Endothelial cell of umbilical vein (primary cell): ENCODE data around the gene UQCRHL. TPM values are rescaled to one million over a fixed set of nuclear protein-coding genes. Genes with fewer than 3 reads are reported as not detected.
A peak's percentile ranks its signal among the peaks of the same experiment; 100 is the strongest.

Experiments
- BruUV-seq: library from RNA; stranded (reverse); fragments of 400-500 nt; replicated peaks from 2 replicates; lab custom pipeline; 2021; lab: Mats Ljungman, UMichigan
- CTCF ChIA-PET: fragments of 300-600, 350-600 bp; sonication (Branson Sonifier 250); formaldehyde crosslinking; loops from one replicate; lab custom pipeline; 2021; ENCODE audit warnings: antibody characterized with exemption, inconsistent platforms; lab: Charles Lee
- POLR2A ChIA-PET: fragments of 300-600, 350-600 bp; sonication (Branson Sonifier 250); formaldehyde crosslinking; loops from one replicate; lab custom pipeline; 2021; ENCODE audit warnings: antibody characterized with exemption, inconsistent platforms; lab: Charles Lee
- DNase-seq: peaks from one replicate; pipeline ENCODE4 v3.0.0-alpha.2; 2011; ENCODE audit warnings: low read depth, low spot score
- FAIRE-seq: peaks from 2 replicates; lab custom pipeline; 2011; peaks lifted over from hg19 to GRCh38; lab: Jason Lieb, UNC
- H2AFZ ChIP-seq: 2 replicates; pipeline ENCODE4 v1.6.0; 2012; ENCODE audit warnings: low read depth, low read length, control low read depth, inconsistent platforms
- H3K27ac ChIP-seq: 2 replicates; pipeline ENCODE4 v1.5.1; 2011; ENCODE audit warnings: low read depth, mild to moderate bottlenecking, control low read depth, low read length, moderate library complexity; ENCODE audit not compliant: insufficient read depth
- H3K27me3 ChIP-seq, 2 experiments: 2 replicates each; pipeline versions ENCODE4 v1.6.0 to v1.6.1; 2011; ENCODE audit warnings: low read length in 2 of 2, mixed read lengths in 1 of 2; ENCODE audit not compliant: control insufficient read depth in 2 of 2, insufficient read depth in 2 of 2
- H3K36me3 ChIP-seq, 2 experiments: 2 replicates in 1 of 2; 3 replicates in 1 of 2; pipeline ENCODE4 v1.5.1; 2011; ENCODE audit warnings: low read length in 2 of 2, mild to moderate bottlenecking in 1 of 2, moderate library complexity in 1 of 2; ENCODE audit not compliant: control insufficient read depth in 2 of 2, insufficient read depth in 2 of 2; ENCODE audit errors: extremely low read depth in 1 of 2
- H3K4me1 ChIP-seq: 3 replicates; pipeline ENCODE4 v1.5.1; 2011; ENCODE audit warnings: mild to moderate bottlenecking, low read length; ENCODE audit not compliant: control insufficient read depth, insufficient read depth; ENCODE audit errors: extremely low read depth
- H3K4me2 ChIP-seq: 2 replicates; pipeline ENCODE4 v1.6.1; 2011; ENCODE audit warnings: low read length, control low read depth, mixed read lengths; ENCODE audit not compliant: insufficient read depth
- H3K4me3 ChIP-seq, 3 experiments: fragments of 200-600 bp in 1 of 3; sonication (generic), shearing (Covaris generic) in 1 of 3; replicated peaks in 1 of 3; 2 replicates each; pipeline ENCODE4 v1.5.1; 2011 to 2016; ENCODE audit warnings: control low read depth in 3 of 3, low read length in 3 of 3, mild to moderate bottlenecking in 2 of 3, inconsistent platforms in 1 of 3, low read depth in 1 of 3, moderate library complexity in 1 of 3; ENCODE audit not compliant: insufficient read depth in 1 of 3
- H3K79me2 ChIP-seq: 2 replicates; pipeline ENCODE4 v1.6.0; 2012; ENCODE audit warnings: low read length, inconsistent platforms; ENCODE audit not compliant: control insufficient read depth, insufficient read depth
- H3K9ac ChIP-seq: replicated peaks from 2 replicates; pipeline ENCODE3; 2011; ENCODE audit warnings: low read length, control low read depth; ENCODE audit not compliant: insufficient read depth; ENCODE audit errors: extremely low read depth
- H3K9me1 ChIP-seq: replicated peaks from 3 replicates; pipeline ENCODE4 v1.6.0; 2011; ENCODE audit warnings: mild to moderate bottlenecking, low read length; ENCODE audit not compliant: control insufficient read depth, insufficient read depth; ENCODE audit errors: extremely low read depth
- H3K9me3 ChIP-seq: replicated peaks from 2 replicates; pipeline ENCODE4 v1.5.1; 2012; ENCODE audit warnings: low read length, inconsistent platforms; ENCODE audit not compliant: control insufficient read depth, insufficient read depth
- H4K20me1 ChIP-seq: replicated peaks from 2 replicates; pipeline ENCODE3; 2011; ENCODE audit warnings: mild to moderate bottlenecking, low read length; ENCODE audit not compliant: control insufficient read depth, insufficient read depth; ENCODE audit errors: extremely low read depth
- EZH2 ChIP-seq: IDR thresholded peaks from 2 replicates; pipeline ENCODE4 v1.6.1; 2012; ENCODE audit warnings: borderline replicate concordance, low read depth, mild to moderate bottlenecking, moderate library complexity, low read length, inconsistent platforms; ENCODE audit not compliant: severe bottlenecking
- FOS ChIP-seq: IDR thresholded peaks from 2 replicates; pipeline ENCODE4 v1.6.1; 2011; ENCODE audit warnings: mild to moderate bottlenecking, low read length, moderate library complexity, borderline replicate concordance; ENCODE audit not compliant: insufficient read depth
- GATA2 ChIP-seq: IDR thresholded peaks from 2 replicates; pipeline ENCODE4 v1.7.0; 2011; ENCODE audit warnings: low read depth, mild to moderate bottlenecking, moderate library complexity, mixed read lengths, low read length; ENCODE audit not compliant: insufficient read length, insufficient read depth
- JUN ChIP-seq: IDR thresholded peaks from 2 replicates; pipeline ENCODE4 v1.6.1; 2011; ENCODE audit warnings: borderline replicate concordance, low read depth; ENCODE audit not compliant: insufficient read length, insufficient read depth
- MYC ChIP-seq: IDR thresholded peaks from one replicate; pipeline ENCODE4 v1.6.1; 2011; ENCODE audit warnings: mild to moderate bottlenecking, low read depth, low read length
- POLR2A ChIP-seq: IDR thresholded peaks from 2 replicates; pipeline ENCODE4 v1.6.1; 2012; ENCODE audit warnings: low read depth, mild to moderate bottlenecking, control low read depth, low read length
- POLR2AphosphoS5 ChIP-seq: IDR thresholded peaks from 2 replicates; pipeline ENCODE4 v1.6.1; 2012; ENCODE audit warnings: low read depth, mild to moderate bottlenecking, control low read depth, low read length, moderate library complexity; ENCODE audit not compliant: insufficient read depth
- dilution Hi-C: fragments of 300-500 bp; cut with MboI; formaldehyde crosslinking; loops from one replicate; pipeline ENCODE4 v1.15.0; 2019; ENCODE audit warnings: low sequenced_read_pairs; ENCODE audit not compliant: extremely low pct_ligation_motif_present
- intact Hi-C: fragments of 100-400 bp; cut with micrococcal nuclease; formaldehyde crosslinking; loops from one replicate; pipeline ENCODE4 v1.10.0; 2022
- polyA plus RNA-seq, 4 experiments: library from polyadenylated mRNA; depleted of rRNA in 3 of 4; stranded (reverse) in 3 of 4; unstranded in 1 of 4; fragments of >200 nt; gene quantifications; 2 replicates each; pipeline versions ENCODE4 v1.2.1 to v1.2.3, GENCODE V29; 2011 to 2012; ENCODE audit warnings: missing spikeins in 1 of 4
- total RNA-seq: library from RNA; stranded (reverse); gene quantifications from 2 replicates; pipeline ENCODE4 v1.2.3, GENCODE V29; 2021
- TF ChIP-seq, protein P1 (sequence below): IDR thresholded peaks from 2 replicates; pipeline ENCODE4 v1.6.1; 2011; ENCODE audit not compliant: insufficient read depth, insufficient read length
- TF ChIP-seq, protein P2 (sequence below), 2 donors: IDR thresholded peaks; 1 replicate in 1 of 2; 2 replicates in 1 of 2; pipeline ENCODE4 v1.5.1; 2011; ENCODE audit warnings: low read length in 2 of 2, mild to moderate bottlenecking in 2 of 2, moderate library complexity in 2 of 2, control low read depth in 1 of 2, inconsistent platforms in 1 of 2, low read depth in 1 of 2; ENCODE audit not compliant: insufficient read depth in 1 of 2; ENCODE audit errors: extremely low read depth in 1 of 2

The UQCRHL gene
- total and polyA plus RNA-seq, 2 donors (not counting 3 experiments of a cell fraction or from before 2014, with no cell fraction given) = 0.92 to 1.4 TPM

DNA sequence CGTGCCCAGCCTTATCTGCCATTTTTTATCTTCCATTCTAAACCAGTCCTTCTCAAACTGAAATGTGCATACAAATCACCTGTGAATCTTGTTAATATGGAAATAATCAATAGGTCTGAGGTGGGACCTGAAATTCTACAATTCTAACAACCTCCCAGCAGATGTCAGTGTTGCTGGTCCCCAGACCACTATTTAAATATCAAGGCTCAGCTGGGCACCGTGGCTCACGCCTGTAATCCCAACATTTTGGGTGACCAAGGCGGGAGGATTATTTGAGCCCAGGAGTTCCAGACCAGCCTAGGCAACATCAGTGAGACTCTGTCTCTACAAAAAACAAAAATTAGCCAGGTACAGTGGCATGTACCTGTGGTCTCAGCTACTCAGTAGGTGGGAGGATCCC is 4.1 kb downstream of the UQCRHL start:
- dilution Hi-C loops = no loop called here
- DNase-seq (peak; percentile 45), FAIRE-seq (peak; percentile 46)
- no peak overlapping the region for H3K4me3 ChIP-seq
- BruUV-seq = no TSS peak
- no peak overlapping the region for H3K4me2 ChIP-seq
- H3K36me3 ChIP-seq = no peaks in the 10 kb centered on the region
- CTCF ChIA-PET = interaction anchor here (0.6 to 7.1 kb wide), 16 partner anchors 9 to 250 kb away, joined by 3 to 75 read pairs (median 3); partner anchors contain the start of genes SPEN and ZBTB17
- no peaks in the 10 kb centered on the region for H4K20me1 ChIP-seq
- H3K79me2 ChIP-seq = no peaks in the 10 kb centered on the region
- H2AFZ ChIP-seq = no peak overlapping the region
- H3K27me3 ChIP-seq = no peaks in the 10 kb centered on the region
- H3K27ac ChIP-seq = no peak overlapping the region
- intact Hi-C loops = loop anchor here (1.0 kb wide), 1 partner anchor 191 kb away; no protein-coding TSS in a partner anchor
- TF ChIP-seq, protein P1, sequence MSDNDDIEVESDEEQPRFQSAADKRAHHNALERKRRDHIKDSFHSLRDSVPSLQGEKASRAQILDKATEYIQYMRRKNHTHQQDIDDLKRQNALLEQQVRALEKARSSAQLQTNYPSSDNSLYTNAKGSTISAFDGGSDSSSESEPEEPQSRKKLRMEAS = no peak
- TF ChIP-seq, protein P2, sequence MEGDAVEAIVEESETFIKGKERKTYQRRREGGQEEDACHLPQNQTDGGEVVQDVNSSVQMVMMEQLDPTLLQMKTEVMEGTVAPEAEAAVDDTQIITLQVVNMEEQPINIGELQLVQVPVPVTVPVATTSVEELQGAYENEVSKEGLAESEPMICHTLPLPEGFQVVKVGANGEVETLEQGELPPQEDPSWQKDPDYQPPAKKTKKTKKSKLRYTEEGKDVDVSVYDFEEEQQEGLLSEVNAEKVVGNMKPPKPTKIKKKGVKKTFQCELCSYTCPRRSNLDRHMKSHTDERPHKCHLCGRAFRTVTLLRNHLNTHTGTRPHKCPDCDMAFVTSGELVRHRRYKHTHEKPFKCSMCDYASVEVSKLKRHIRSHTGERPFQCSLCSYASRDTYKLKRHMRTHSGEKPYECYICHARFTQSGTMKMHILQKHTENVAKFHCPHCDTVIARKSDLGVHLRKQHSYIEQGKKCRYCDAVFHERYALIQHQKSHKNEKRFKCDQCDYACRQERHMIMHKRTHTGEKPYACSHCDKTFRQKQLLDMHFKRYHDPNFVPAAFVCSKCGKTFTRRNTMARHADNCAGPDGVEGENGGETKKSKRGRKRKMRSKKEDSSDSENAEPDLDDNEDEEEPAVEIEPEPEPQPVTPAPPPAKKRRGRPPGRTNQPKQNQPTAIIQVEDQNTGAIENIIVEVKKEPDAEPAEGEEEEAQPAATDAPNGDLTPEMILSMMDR (IDR thresholded peaks at IDR 0.05; ENCODE audit: extremely low read depth in 1 of 2, insufficient read depth in 1 of 2, low read depth in 1 of 2, low read length in 2 of 2) = peak in 1 of 2 donors; percentile 40
- H3K9me3 ChIP-seq = no peaks in the 10 kb centered on the region
- no peak overlapping the region for H3K9ac ChIP-seq
- H3K4me1 ChIP-seq = peaks cover 25% of the 10 kb centered on the region
- POLR2A ChIA-PET = no interaction called here
- no peaks in the 10 kb centered on the region for H3K9me1 ChIP-seq

DNA sequence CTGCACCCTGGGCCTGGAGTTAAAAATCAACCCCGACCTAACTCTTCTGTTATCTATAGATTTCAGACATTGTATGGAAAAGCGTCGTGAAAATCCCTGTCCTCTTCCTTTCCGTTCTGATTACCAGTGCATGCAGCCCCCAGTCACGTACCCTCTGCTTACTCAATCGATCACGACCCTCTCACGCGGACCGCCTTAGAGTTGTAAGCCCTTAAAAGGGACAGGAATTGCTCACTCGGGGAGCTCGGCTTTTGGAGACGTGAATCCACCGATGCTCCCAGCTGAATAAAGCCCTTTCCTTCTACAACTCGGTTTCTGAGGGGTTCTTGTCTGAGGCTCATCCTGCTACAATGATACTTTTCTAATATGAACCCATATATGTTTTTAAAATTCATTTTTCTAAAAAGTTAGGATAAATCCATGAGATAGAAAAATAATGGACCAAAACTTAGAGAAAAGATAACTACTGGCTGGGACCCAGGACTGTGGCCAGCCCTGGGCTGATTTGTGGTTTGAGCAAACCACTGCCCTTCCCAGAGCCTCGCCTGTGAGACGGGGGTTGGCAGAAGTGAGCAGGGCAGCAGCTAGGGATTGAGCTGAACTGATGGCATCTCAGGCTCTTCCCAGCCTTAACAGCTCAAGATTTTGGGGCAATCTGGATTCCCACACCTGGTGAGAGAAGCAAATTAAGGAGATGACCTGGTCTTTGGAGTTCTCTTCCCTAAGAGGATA is 5.0 kb downstream of the UQCRHL start:
- DNase-seq = no peak
- H3K36me3 ChIP-seq = no peaks in the 10 kb centered on the region
- H3K9me3 ChIP-seq = no peaks in the 10 kb centered on the region
- H3K79me2 ChIP-seq = no peaks in the 10 kb centered on the region
- no peak overlapping the region for H3K9ac ChIP-seq
- intact Hi-C loops (no loop called here), dilution Hi-C loops (no loop called here)
- POLR2A ChIA-PET = no interaction called here
- no peaks in the 10 kb centered on the region for H4K20me1 ChIP-seq
- H3K27ac ChIP-seq = no peak overlapping the region
- FAIRE-seq = no peak
- H3K4me1 ChIP-seq = peaks cover 32% of the 10 kb centered on the region
- no peak overlapping the region for H3K4me3 ChIP-seq
- H3K4me2 ChIP-seq = no peak overlapping the region
- no TSS peak for BruUV-seq
- no peaks in the 10 kb centered on the region for H3K9me1 ChIP-seq
- no peaks in the 10 kb centered on the region for H3K27me3 ChIP-seq
- H2AFZ ChIP-seq = no peak overlapping the region
- TF ChIP-seq EZH2 (no peak), JUN (no peak), FOS (no peak), POLR2AphosphoS5 (no peak), POLR2A (no peak), GATA2 (no peak), MYC (no peak)
- TF ChIP-seq, protein P2 (IDR thresholded peaks at IDR 0.05; ENCODE audit: extremely low read depth in 1 of 2, insufficient read depth in 1 of 2, low read depth in 1 of 2, low read length in 2 of 2) = no peak
- TF ChIP-seq, protein P1 = no peak
- CTCF ChIA-PET = interaction anchor here (1.0 to 7.1 kb wide), 7 partner anchors 10 to 245 kb away, joined by 3 to 75 read pairs (median 6); partner anchors contain the start of gene SPEN
